Measurements from ENCODE around the gene TRIM77. TPM values are rescaled to one million over a fixed set of nuclear protein-coding genes. Genes with fewer than 3 reads are reported as not detected.
"Not testable (repeated sequence)": the region's sequence is repeated elsewhere in the genome, so short reads cannot be mapped to it uniquely, and the experiment has no call there.

TRIM77 gene
- total and polyA plus RNA-seq, 12 donors = not detected

GRCh38 chr11:89675383-89675782, 34.7 kb upstream of the TRIM77 start:
- intact Hi-C loops (cut with DNase I); H3K36me3 ChIP-seq (replicated peaks in 1 of 2); H3K27ac ChIP-seq; H3K4me1 ChIP-seq (replicated peaks in 1 of 2); H3K9me3 ChIP-seq (replicated peaks in 1 of 3); H3K4me3 ChIP-seq; DNase-seq; H3K27me3 ChIP-seq: not testable (repeated sequence)
- TF ChIP-seq CTCF (IDR thresholded peaks at IDR 0.05) = peak in 1 of 6 experiments; percentile 12
- WGBS, 4 donors = 27 to 42% (median 30%) methylated on average over 2 of the region's 2 CpGs

- H3K9me3 ChIP-seq (replicated peaks in 1 of 3); H3K36me3 ChIP-seq (replicated peaks in 1 of 2); H3K27ac ChIP-seq; intact Hi-C loops (cut with DNase I); H3K27me3 ChIP-seq; DNase-seq; H3K4me1 ChIP-seq (replicated peaks in 1 of 2); H3K4me3 ChIP-seq: not testable (repeated sequence)
- WGBS, 4 donors = 28 to 42% (median 36%) methylated on average over 4 of the region's 4 CpGs
Measured at GRCh38 chr11:89675948-89676347, 34.2 kb upstream of the TRIM77 start.

- H3K9me3 ChIP-seq (replicated peaks in 1 of 3); H3K27me3 ChIP-seq; intact Hi-C loops (cut with DNase I); DNase-seq; H3K4me3 ChIP-seq; H3K27ac ChIP-seq; H3K4me1 ChIP-seq (replicated peaks in 1 of 2); H3K36me3 ChIP-seq (replicated peaks in 1 of 2): not testable (repeated sequence)
- whole genome bisulfite sequencing, 4 donors = 73 to 84% (median 84%) methylated on average over 3 to 4 of the region's 4 CpGs
Measured at GRCh38 chr11:89707080-89707479, 3.0 kb upstream of the TRIM77 start.

- H3K4me3 ChIP-seq; H3K4me1 ChIP-seq (replicated peaks in 1 of 2); H3K36me3 ChIP-seq (replicated peaks in 1 of 2); H3K9me3 ChIP-seq (replicated peaks in 1 of 3); H3K27ac ChIP-seq; DNase-seq; H3K27me3 ChIP-seq; intact Hi-C loops (cut with DNase I): not testable (repeated sequence)
- 50 to 59% (median 53%) methylated on average over 2 of the region's 2 CpGs for WGBS, 4 donors
Measured at GRCh38 chr11:89724866-89725498, 14.9 kb downstream of the TRIM77 start.

GRCh38 chr11:89730215-89730614, 20.1 kb downstream of the TRIM77 start:
- intact Hi-C loops (cut with DNase I); H3K4me1 ChIP-seq (replicated peaks in 1 of 2); H3K4me3 ChIP-seq; H3K36me3 ChIP-seq (replicated peaks in 1 of 2); H3K27me3 ChIP-seq; DNase-seq; H3K27ac ChIP-seq; H3K9me3 ChIP-seq (replicated peaks in 1 of 3): not testable (repeated sequence)
- 87 to 94% (median 89%) methylated on average over 17 to 23 of the region's 23 CpGs for WGBS, 4 donors

GRCh38 chr11:89736566-89736965, 26.5 kb downstream of the TRIM77 start:
- Histone ChIP-seq H3K4me1 (replicated peaks in 1 of 2) (no peaks in the 10 kb centered on the region), H3K36me3 (replicated peaks in 1 of 2) (no peaks in the 10 kb centered on the region), H3K9me3 (replicated peaks in 1 of 3) (no peaks in the 10 kb centered on the region), H3K4me3 (no peak overlapping the region), H3K27ac (no peak overlapping the region), H3K27me3 (no peaks in the 10 kb centered on the region)
- intact Hi-C loops (cut with DNase I) = no loop called here
- TF ChIP-seq POLR2A (IDR thresholded peaks at IDR 0.05) (no peak), CTCF (IDR thresholded peaks at IDR 0.05) (no peak)
- no peak for DNase-seq
- 38 to 57% (median 46%) methylated on average over 1 of the region's 1 CpG for WGBS, 4 donors
